Transverse colon (tissue), 4 donors: ENCODE results near the gene LMX1B. TPM values are rescaled to one million over a fixed set of nuclear protein-coding genes. Genes with fewer than 3 reads are reported as not detected.

Source experiments
- DNase-seq: peaks from one replicate; pipeline ENCODE4 v3.0.0-alpha.2; 2019
- H3K27ac ChIP-seq, 4 donors: fragments of 200-600 bp; sonication (generic); 2 replicates each; pipeline ENCODE4 v1.5.1; 2016 to 2018; ENCODE audit warnings: inconsistent platforms in 4 of 4
- H3K27me3 ChIP-seq: fragments of 200-600 bp; sonication (generic); 2 replicates; pipeline ENCODE4 v1.5.1; 2017; ENCODE audit warnings: inconsistent platforms
- H3K36me3 ChIP-seq, 4 donors: fragments of 200-600 bp; sonication (generic); 2 replicates each; pipeline ENCODE4 v1.5.1; 2017 to 2019; ENCODE audit warnings: inconsistent platforms in 4 of 4
- H3K4me1 ChIP-seq, 4 donors: fragments of 200-600 bp; sonication (generic); 2 replicates each; pipeline ENCODE4 v1.5.1; 2017 to 2020; ENCODE audit warnings: inconsistent platforms in 4 of 4
- H3K4me3 ChIP-seq, 4 donors: fragments of 200-600 bp; sonication (generic); 1 replicate in 1 of 4; 2 replicates in 3 of 4; pipeline versions ENCODE4 v1.5.1 to v1.6.1; 2017 to 2019; ENCODE audit warnings: inconsistent platforms in 4 of 4
- H3K9me3 ChIP-seq, 2 donors: fragments of 200-600 bp; sonication (generic); 2 replicates each; pipeline ENCODE4 v1.5.1; 2017 to 2019; ENCODE audit warnings: inconsistent platforms in 2 of 2
- EP300 ChIP-seq: sonication (generic); formaldehyde crosslinking; IDR thresholded peaks from one replicate; pipeline ENCODE4 v1.6.1; 2017; ENCODE audit warnings: antibody characterized with exemption, low read depth
- POLR2A ChIP-seq: fragments of 450-650 bp; IDR thresholded peaks from one replicate; pipeline ENCODE4 v1.6.1; 2016; ENCODE audit warnings: antibody characterized with exemption, mild to moderate bottlenecking, moderate library complexity
- POLR2AphosphoS5 ChIP-seq, 3 donors: sonication (generic); formaldehyde crosslinking; IDR thresholded peaks; one replicate each; pipeline ENCODE4 v1.6.1; 2016; ENCODE audit warnings: antibody characterized with exemption in 3 of 3
- WGBS, 2 donors: methylation state at CpG; one replicate each; pipeline ENCODE4 v1.1.5; 2018; ENCODE audit warnings: low coverage in 1 of 2; 5-methylcytosine and 5-hydroxymethylcytosine counted together
- in situ Hi-C, 4 donors: fragments of 200-750 bp; cut with MboI; loops; one replicate each; pipeline versions ENCODE4 v1.15.0 to v1.15.1; 2017; ENCODE audit warnings: low sequenced_read_pairs in 3 of 4, low pct_ligation_motif_present in 1 of 4, low pct_unique_long_range_greater_than_20kb in 1 of 4
- intact Hi-C: fragments of 100-400 bp; cut with DNase I; formaldehyde crosslinking; loops from one replicate; pipeline ENCODE4 v1.15.1; 2023; ENCODE audit warnings: low total_unique reads
- total RNA-seq, 4 donors: library from RNA; depleted of rRNA; stranded (reverse); fragments of >200 nt; gene quantifications; one replicate each; pipeline ENCODE4 v1.1.0, GENCODE V29; 2016
- TF ChIP-seq, protein P1 (sequence below), 5 experiments: fragments of 200-600 bp in 3 of 5; fragments of 450-650 bp in 2 of 5; sonication (generic) in 3 of 5; IDR thresholded peaks; 1 replicate in 2 of 5; 2 replicates in 3 of 5; pipeline ENCODE4 v1.5.1; 2016 to 2017; ENCODE audit warnings: antibody characterized with exemption in 5 of 5, inconsistent platforms in 3 of 5, mild to moderate bottlenecking in 2 of 5, moderate library complexity in 1 of 5

LMX1B gene
- total RNA-seq, 4 donors from 2014 or later = 0.64 TPM; not detected in 3

DNA sequence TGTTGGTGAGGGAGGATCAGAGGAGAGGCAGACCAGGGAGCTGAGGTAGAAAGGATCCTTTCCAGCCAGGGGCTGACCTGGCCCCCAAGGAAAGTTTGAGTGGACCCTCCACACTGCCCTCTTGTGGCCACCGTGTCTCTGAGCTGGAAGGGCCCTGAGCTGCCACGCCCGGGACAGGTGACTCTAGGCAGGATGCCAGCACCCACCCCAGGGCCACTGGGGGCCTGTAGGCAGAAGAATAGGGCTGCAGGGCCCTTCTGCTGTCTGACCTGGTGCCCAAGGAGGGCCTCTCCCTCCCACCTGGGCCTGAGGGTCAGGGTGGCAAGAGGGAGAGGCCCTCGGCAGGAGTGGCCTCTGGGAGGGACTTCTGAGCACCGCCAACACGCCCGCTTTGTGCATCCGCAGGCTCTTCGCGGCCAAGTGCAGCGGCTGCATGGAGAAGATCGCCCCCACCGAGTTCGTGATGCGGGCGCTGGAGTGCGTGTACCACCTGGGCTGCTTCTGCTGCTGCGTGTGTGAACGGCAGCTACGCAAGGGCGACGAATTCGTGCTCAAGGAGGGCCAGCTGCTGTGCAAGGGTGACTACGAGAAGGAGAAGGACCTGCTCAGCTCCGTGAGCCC is 76.8 kb downstream of the LMX1B start:
- TF ChIP-seq, protein P1, sequence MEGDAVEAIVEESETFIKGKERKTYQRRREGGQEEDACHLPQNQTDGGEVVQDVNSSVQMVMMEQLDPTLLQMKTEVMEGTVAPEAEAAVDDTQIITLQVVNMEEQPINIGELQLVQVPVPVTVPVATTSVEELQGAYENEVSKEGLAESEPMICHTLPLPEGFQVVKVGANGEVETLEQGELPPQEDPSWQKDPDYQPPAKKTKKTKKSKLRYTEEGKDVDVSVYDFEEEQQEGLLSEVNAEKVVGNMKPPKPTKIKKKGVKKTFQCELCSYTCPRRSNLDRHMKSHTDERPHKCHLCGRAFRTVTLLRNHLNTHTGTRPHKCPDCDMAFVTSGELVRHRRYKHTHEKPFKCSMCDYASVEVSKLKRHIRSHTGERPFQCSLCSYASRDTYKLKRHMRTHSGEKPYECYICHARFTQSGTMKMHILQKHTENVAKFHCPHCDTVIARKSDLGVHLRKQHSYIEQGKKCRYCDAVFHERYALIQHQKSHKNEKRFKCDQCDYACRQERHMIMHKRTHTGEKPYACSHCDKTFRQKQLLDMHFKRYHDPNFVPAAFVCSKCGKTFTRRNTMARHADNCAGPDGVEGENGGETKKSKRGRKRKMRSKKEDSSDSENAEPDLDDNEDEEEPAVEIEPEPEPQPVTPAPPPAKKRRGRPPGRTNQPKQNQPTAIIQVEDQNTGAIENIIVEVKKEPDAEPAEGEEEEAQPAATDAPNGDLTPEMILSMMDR (IDR thresholded peaks at IDR 0.05) = peak; percentile 48 to 69 (median 64)
- TF ChIP-seq POLR2AphosphoS5 (IDR thresholded peaks at IDR 0.05) = no peak
- peak; percentile 51 for DNase-seq
- Histone ChIP-seq H3K36me3 (no peaks in the 10 kb centered on the region), H3K4me3 (no peak overlapping the region), H3K27ac (no peak overlapping the region), H3K4me1 (no peaks in the 10 kb centered on the region), H3K9me3 (no peaks in the 10 kb centered on the region), H3K27me3 (peaks cover 86% of the 10 kb centered on the region)
- WGBS, 2 donors = 0 to 54% methylated on average over 1 to 22 of the region's 25 CpGs
- intact Hi-C loops = no loop called here
- in situ Hi-C loops = no loop called here

DNA sequence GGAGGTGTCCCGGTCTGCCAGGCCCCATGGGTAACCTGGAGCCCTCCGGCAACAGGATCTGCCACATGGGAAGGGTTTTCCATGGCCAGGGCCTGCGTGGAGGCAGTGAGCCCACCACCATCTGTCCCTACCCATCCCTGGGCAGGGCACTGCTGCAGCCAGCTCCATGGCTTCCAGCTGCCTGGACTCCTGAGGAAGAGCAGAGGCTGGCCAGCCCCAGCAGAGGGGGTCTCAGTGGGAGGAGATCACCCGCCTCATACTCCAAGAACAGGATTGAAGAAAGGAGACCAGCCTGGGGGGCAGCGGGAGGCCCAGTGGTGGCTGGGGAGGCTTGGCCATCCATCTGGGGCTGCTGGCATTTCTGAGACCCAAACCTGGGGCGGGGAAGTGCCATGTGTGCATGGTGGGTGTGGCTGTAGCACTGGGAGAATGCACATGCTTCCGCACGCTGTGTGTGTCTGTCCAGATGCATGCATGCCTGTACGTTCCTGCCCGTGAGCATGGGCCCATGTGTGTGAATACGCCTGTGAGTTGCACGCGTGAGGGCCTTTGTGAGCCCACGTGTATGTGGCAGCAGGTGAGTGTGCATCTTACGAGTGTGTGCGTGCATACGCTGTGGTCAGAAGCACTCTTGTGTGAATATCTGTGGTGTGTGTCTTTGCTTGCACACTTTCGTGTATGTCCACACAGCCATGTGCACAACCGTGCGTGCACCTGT is 78.5 kb downstream of the LMX1B start:
- Histone ChIP-seq H3K9me3 (no peaks in the 10 kb centered on the region), H3K4me1 (no peaks in the 10 kb centered on the region), H3K36me3 (no peaks in the 10 kb centered on the region), H3K27ac (no peak overlapping the region), H3K4me3 (no peak overlapping the region), H3K27me3 (peaks cover 85% of the 10 kb centered on the region)
- TF ChIP-seq EP300 (no peak), POLR2A (no peak), POLR2AphosphoS5 (IDR thresholded peaks at IDR 0.05) (no peak)
- TF ChIP-seq, protein P1 (IDR thresholded peaks at IDR 0.05) = no peak
- 80% methylated on average over 19 of the region's 20 CpGs; no CpG with 5 or more reads in 1 of the 2 donors for WGBS, 2 donors
- intact Hi-C loops = no loop called here
- in situ Hi-C loops = no loop called here
- no peak for DNase-seq

DNA sequence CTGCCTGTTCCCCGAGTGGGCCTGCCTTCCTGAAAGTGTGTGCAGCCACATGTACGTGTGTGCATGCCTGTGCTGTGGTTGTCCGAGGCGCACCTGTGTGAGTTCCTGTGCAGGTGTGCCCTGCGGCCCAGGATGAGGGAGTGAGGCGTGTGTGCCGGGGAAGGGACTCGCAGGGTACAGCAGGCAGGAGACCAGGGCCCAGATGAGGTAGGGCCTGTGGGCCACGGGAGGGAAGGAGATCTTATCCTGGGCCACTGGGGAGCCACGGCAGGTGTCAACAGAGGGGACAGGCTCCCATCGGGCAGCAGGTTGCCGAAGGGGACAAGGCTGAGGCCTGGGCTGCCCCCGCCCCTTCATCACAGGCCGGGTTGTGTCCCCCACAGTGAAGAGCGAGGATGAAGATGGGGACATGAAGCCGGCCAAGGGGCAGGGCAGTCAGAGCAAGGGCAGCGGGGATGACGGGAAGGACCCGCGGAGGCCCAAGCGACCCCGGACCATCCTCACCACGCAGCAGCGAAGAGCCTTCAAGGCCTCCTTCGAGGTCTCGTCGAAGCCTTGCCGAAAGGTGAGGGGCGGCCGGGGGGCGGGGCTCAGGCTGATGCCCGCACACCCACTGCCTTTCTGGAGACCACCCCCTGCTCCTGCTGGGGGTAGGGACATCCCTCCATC is 79.2 kb downstream of the LMX1B start:
- H3K36me3 ChIP-seq = no peaks in the 10 kb centered on the region
- WGBS, 2 donors = 85 to 100% methylated on average over 1 to 31 of the region's 32 CpGs
- in situ Hi-C loops (no loop called here), intact Hi-C loops (no loop called here)
- H3K9me3 ChIP-seq = no peaks in the 10 kb centered on the region
- H3K4me3 ChIP-seq = no peak overlapping the region
- no peaks in the 10 kb centered on the region for H3K4me1 ChIP-seq
- H3K27me3 ChIP-seq = peaks cover 79% of the 10 kb centered on the region
- no peak for DNase-seq
- no peak overlapping the region for H3K27ac ChIP-seq
- TF ChIP-seq POLR2AphosphoS5 (IDR thresholded peaks at IDR 0.05) (no peak), EP300 (no peak), POLR2A (no peak)
- TF ChIP-seq, protein P1 (IDR thresholded peaks at IDR 0.05) = no peak

DNA sequence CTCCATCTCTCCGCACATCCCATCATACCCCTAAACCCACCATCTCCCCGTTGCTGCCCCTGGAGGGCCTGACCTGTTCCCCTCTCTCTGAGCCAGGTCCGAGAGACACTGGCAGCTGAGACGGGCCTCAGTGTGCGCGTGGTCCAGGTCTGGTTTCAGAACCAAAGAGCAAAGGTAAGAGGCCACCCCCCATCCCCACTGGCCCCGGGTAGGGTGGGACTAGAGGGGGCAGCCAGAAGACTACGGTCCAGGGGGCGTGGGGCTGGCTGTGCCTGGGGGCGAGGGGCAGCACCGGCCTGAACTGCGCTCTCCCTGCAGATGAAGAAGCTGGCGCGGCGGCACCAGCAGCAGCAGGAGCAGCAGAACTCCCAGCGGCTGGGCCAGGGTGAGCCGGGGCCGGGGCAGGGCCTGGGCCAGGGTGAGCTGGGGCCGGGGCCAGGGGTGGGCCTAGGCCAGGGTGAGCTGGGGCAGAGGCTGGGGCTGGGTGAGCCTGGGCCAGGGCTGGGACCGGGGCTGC is 79.8 kb downstream of the LMX1B start:
- in situ Hi-C loops = no loop called here
- no peak for DNase-seq

More for the DNA sequence above, 79.8 kb downstream of the LMX1B start:
- WGBS, 2 donors = 89 to 90% methylated on average over 9 to 20 of the region's 20 CpGs
- TF ChIP-seq POLR2A (no peak), EP300 (no peak), POLR2AphosphoS5 (IDR thresholded peaks at IDR 0.05) (no peak)
- TF ChIP-seq, protein P1 (IDR thresholded peaks at IDR 0.05) = no peak
- intact Hi-C loops = no loop called here
- Histone ChIP-seq H3K27me3 (peaks cover 73% of the 10 kb centered on the region), H3K4me3 (no peak overlapping the region), H3K4me1 (no peaks in the 10 kb centered on the region), H3K9me3 (no peaks in the 10 kb centered on the region), H3K27ac (no peak overlapping the region), H3K36me3 (no peaks in the 10 kb centered on the region)
